Measurements from ENCODE around the gene CNIH4. TPM values are rescaled to one million over a fixed set of nuclear protein-coding genes. Genes with fewer than 3 reads are reported as not detected.

Gene CNIH4
- total and polyA plus RNA-seq, 10 of the 15 experiments (the other 5 are each of a cell fraction or from before 2014, with no cell fraction given): 23.2 to 173 (median 51.4) TPM

DNA sequence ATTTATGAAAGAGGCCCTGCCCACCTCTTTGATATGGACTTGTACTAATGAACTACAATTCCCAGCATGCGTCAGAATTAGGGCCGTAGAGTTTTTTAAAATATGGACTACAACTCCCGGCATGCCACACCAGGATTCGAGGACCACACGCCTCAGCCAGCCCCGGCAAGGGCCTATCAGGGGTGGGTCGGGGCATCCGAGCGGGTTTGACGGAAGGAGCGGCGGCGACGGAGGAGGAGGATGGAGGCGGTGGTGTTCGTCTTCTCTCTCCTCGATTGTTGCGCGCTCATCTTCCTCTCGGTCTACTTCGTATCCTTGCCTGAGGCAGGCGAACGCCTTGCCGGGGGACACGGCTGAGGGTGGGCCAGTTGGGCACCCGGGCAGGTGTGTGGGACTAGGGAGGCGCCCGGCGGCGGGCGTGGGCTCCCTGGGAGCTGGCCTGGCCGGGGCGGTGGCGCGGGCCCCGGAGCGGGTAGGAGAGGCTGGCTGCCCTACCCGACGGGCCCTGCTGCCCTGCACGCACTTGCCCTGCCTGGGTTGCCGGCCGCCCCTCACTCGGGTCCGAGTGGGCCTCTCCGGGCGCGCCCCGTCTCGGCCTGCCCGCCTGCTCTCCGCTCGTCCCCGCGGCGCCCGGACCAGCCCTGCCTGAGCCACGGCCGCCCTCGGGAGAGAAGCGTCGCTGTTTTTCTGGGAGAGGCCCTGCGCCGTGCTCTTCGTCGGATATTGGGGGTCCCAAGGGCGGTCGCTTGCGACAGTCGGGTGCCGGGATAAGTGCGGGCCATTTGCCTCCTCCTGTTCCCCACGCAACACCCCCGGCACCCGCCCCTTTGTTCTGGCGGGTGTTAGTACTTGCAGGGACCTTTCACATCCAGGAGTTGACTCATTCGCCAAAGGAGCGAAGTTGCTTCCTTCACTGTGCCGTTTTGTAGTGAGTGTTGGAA, at the start of gene CNIH4 (continued):
- TF ChIP-seq MEF2A (IDR thresholded peaks at IDR 0.05; ENCODE audit: insufficient read depth, low read depth, low read length) (no peak), TAF1 (IDR thresholded peaks at IDR 0.05; ENCODE audit: borderline replicate concordance, low read depth, low read length) (no peak), JUND (IDR thresholded peaks at IDR 0.05; ENCODE audit: low read depth, low read length) (no peak), RAD51 (IDR thresholded peaks at IDR 0.05) (0 out of 2 replicates have a peak, but pooled peaks have one; percentile 23), NFIC (IDR thresholded peaks at IDR 0.05; ENCODE audit: low read depth, low read length) (no peak), FOXK2 (IDR thresholded peaks at IDR 0.05) (no peak), ZZZ3 (IDR thresholded peaks at IDR 0.05; ENCODE audit: control insufficient read depth, insufficient read length, low read depth) (no peak), ZNF217 (IDR thresholded peaks at IDR 0.05) (no peak), SIN3A (IDR thresholded peaks at IDR 0.05; ENCODE audit: low read depth, low read length) (peak; percentile 37; the same call in 1 of the 2 replicates), MYB (IDR thresholded peaks at IDR 0.05; ENCODE audit: borderline replicate concordance, low read depth, low read length) (no peak), TBL1XR1 (IDR thresholded peaks at IDR 0.05; ENCODE audit: low read depth, low read length) (no peak), KAT2A (conservative IDR thresholded peaks at IDR 0.05; ENCODE audit: control insufficient read depth, low read depth, low read length) (no peak), CHD2 (IDR thresholded peaks at IDR 0.05; ENCODE audit: borderline replicate concordance, low read depth, low read length) (0 out of 2 replicates have a peak, but pooled peaks have one; percentile 34), JUNB (IDR thresholded peaks at IDR 0.05) (no peak), NR2F1 (conservative IDR thresholded peaks at IDR 0.05) (peak; percentile 59; the same call in 1 of the 2 replicates), NR2C1 (IDR thresholded peaks at IDR 0.05) (peak; percentile 71), RB1 (IDR thresholded peaks at IDR 0.05; ENCODE audit: borderline replicate concordance) (no peak), BHLHE40 (IDR thresholded peaks at IDR 0.05; ENCODE audit: borderline replicate concordance in 1 of 2, low read depth in 2 of 2, low read length in 1 of 2) (peak in 1 of 2 experiments; percentile 34; a peak in 2 of 4 replicates), SPI1 (IDR thresholded peaks at IDR 0.05; ENCODE audit: borderline replicate concordance, insufficient read depth, low read depth, low read length) (no peak), WRNIP1 (IDR thresholded peaks at IDR 0.05; ENCODE audit: borderline replicate concordance, low read depth, low read length) (no peak), DPF2 (IDR thresholded peaks at IDR 0.05) (peak; percentile 82), PAX8 (IDR thresholded peaks at IDR 0.05) (no peak), EED (IDR thresholded peaks at IDR 0.05; ENCODE audit: low read depth) (no peak), SMAD5 (IDR thresholded peaks at IDR 0.05; ENCODE audit: low read depth) (peak; percentile 71), EGR1 (IDR thresholded peaks at IDR 0.05; ENCODE audit: borderline replicate concordance in 1 of 2, low read depth in 2 of 2, low read length in 2 of 2) (0 out of 3 replicates have a peak, but pooled peaks of 1 of the 2 experiments have one; percentile 25), POLR2A (IDR thresholded peaks at IDR 0.05; ENCODE audit: low read depth, low read length) (peak; percentile 95), RBBP5 (conservative IDR thresholded peaks at IDR 0.05) (no peak), ZNF274 (IDR thresholded peaks at IDR 0.05; ENCODE audit: insufficient read depth, insufficient read length) (no peak)
- TF ChIP-seq, protein P1, sequence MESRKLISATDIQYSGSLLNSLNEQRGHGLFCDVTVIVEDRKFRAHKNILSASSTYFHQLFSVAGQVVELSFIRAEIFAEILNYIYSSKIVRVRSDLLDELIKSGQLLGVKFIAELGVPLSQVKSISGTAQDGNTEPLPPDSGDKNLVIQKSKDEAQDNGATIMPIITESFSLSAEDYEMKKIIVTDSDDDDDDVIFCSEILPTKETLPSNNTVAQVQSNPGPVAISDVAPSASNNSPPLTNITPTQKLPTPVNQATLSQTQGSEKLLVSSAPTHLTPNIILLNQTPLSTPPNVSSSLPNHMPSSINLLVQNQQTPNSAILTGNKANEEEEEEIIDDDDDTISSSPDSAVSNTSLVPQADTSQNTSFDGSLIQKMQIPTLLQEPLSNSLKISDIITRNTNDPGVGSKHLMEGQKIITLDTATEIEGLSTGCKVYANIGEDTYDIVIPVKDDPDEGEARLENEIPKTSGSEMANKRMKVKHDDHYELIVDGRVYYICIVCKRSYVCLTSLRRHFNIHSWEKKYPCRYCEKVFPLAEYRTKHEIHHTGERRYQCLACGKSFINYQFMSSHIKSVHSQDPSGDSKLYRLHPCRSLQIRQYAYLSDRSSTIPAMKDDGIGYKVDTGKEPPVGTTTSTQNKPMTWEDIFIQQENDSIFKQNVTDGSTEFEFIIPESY (IDR thresholded peaks at IDR 0.05): no peak
- TF ChIP-seq, protein P2, sequence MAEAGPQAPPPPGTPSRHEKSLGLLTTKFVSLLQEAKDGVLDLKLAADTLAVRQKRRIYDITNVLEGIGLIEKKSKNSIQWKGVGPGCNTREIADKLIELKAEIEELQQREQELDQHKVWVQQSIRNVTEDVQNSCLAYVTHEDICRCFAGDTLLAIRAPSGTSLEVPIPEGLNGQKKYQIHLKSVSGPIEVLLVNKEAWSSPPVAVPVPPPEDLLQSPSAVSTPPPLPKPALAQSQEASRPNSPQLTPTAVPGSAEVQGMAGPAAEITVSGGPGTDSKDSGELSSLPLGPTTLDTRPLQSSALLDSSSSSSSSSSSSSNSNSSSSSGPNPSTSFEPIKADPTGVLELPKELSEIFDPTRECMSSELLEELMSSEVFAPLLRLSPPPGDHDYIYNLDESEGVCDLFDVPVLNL (IDR thresholded peaks at IDR 0.05; ENCODE audit: low read depth, low read length): no peak
